Memory B cell (primary cell): ENCODE results near the gene TTLL1.
"Not testable (repeated sequence)": the region's sequence is repeated elsewhere in the genome, so short reads cannot be mapped to it uniquely, and the experiment has no call there.

Experiments
- ATAC-seq: fragments of 150-1000 bp; cut with Tn5 transposase; 2 replicates; pipeline ENCODE4 v1.10.0; 2021; ENCODE audit warnings: low read depth, mild to moderate bottlenecking, moderate library complexity
- DNase-seq, 2 donors: peaks; one replicate each; pipeline ENCODE4 v3.0.0; 2022; ENCODE audit warnings: low spot score in 2 of 2
- H3K27ac Mint-ChIP-seq: one replicate; pipeline ENCODE4 v1.8.0; 2022; ENCODE audit warnings: mild to moderate bottlenecking, moderate library complexity, mixed read lengths
- H3K27me3 Mint-ChIP-seq: one replicate; pipeline ENCODE4 v1.8.0; 2022; ENCODE audit warnings: mixed read lengths
- H3K36me3 Mint-ChIP-seq: one replicate; pipeline ENCODE4 v1.8.0; 2022; ENCODE audit warnings: mild to moderate bottlenecking, mixed read lengths
- H3K4me1 Mint-ChIP-seq: one replicate; pipeline ENCODE4 v1.8.0; 2022; ENCODE audit warnings: mixed read lengths
- H3K4me3 Mint-ChIP-seq: one replicate; pipeline ENCODE4 v1.8.0; 2022; ENCODE audit warnings: mild to moderate bottlenecking, moderate library complexity, mixed read lengths
- H3K9me3 Mint-ChIP-seq: one replicate; pipeline ENCODE4 v1.8.0; 2022; ENCODE audit warnings: mixed read lengths

The TTLL1 gene

GRCh38 chr22:43118953-43119458 lies 29.8 kb upstream of the TTLL1 start:
- Mint-ChIP-seq H3K36me3 (no peaks in the 10 kb centered on the region), H3K4me1 (peaks cover 44% of the 10 kb centered on the region), H3K27me3 (peaks cover 17% of the 10 kb centered on the region), H3K27ac (no peak overlapping the region), H3K4me3 (peak overlapping the region; percentile 59), H3K9me3 (no peaks in the 10 kb centered on the region)
- DNase-seq (peak; percentile 43 to 46), ATAC-seq (peak; percentile 64)

- Mint-ChIP-seq H3K4me1 (peaks cover 44% of the 10 kb centered on the region), H3K27ac (no peak overlapping the region), H3K36me3 (no peaks in the 10 kb centered on the region)
Observed at GRCh38 chr22:43118024-43118849, 29.0 kb upstream of the TTLL1 start.

GRCh38 chr22:43116932-43117331 lies 27.7 kb upstream of the TTLL1 start:
- Mint-ChIP-seq H3K4me3 (no peak overlapping the region), H3K36me3 (no peaks in the 10 kb centered on the region), H3K9me3 (no peaks in the 10 kb centered on the region), H3K27ac (no peak overlapping the region), H3K27me3 (peaks cover 26% of the 10 kb centered on the region), H3K4me1 (peaks cover 36% of the 10 kb centered on the region)
- DNase-seq (no peak), ATAC-seq (no peak)

More at GRCh38 chr22:43118024-43118849, 29.0 kb upstream of the TTLL1 start:
- DNase-seq (no peak), ATAC-seq (no peak)
- no peaks in the 10 kb centered on the region for H3K9me3 Mint-ChIP-seq
- peak overlapping the region; percentile 59 for H3K4me3 Mint-ChIP-seq
- peaks cover 22% of the 10 kb centered on the region for H3K27me3 Mint-ChIP-seq

GRCh38 chr22:43114958-43115357 lies 25.8 kb upstream of the TTLL1 start:
- Mint-ChIP-seq H3K4me1 (peaks cover 32% of the 10 kb centered on the region), H3K27ac (no peak overlapping the region), H3K36me3 (no peaks in the 10 kb centered on the region), H3K27me3 (peaks cover 25% of the 10 kb centered on the region), H3K9me3 (no peaks in the 10 kb centered on the region), H3K4me3 (no peak overlapping the region)
- ATAC-seq (no peak), DNase-seq (no peak)

GRCh38 chr22:43113526-43114251 lies 24.5 kb upstream of the TTLL1 start:
- DNase-seq: no peak
- H3K27me3 Mint-ChIP-seq: peaks cover 25% of the 10 kb centered on the region
- ATAC-seq: no peak
- H3K4me3 Mint-ChIP-seq: no peak overlapping the region
- no peaks in the 10 kb centered on the region for H3K9me3 Mint-ChIP-seq
- H3K4me1 Mint-ChIP-seq: peaks cover 25% of the 10 kb centered on the region
- no peak overlapping the region for H3K27ac Mint-ChIP-seq
- no peaks in the 10 kb centered on the region for H3K36me3 Mint-ChIP-seq

- Mint-ChIP-seq H3K36me3 (no peaks in the 10 kb centered on the region), H3K4me1 (peaks cover 19% of the 10 kb centered on the region), H3K4me3 (peak overlapping the region; percentile 67), H3K27ac (no peak overlapping the region), H3K27me3 (peaks cover 26% of the 10 kb centered on the region), H3K9me3 (no peaks in the 10 kb centered on the region)
- peak; percentile 65 for ATAC-seq
- peak in 1 of 2 donors; percentile 54 for DNase-seq
Observed at GRCh38 chr22:43110927-43111623, 21.9 kb upstream of the TTLL1 start.

- H3K9me3 Mint-ChIP-seq: no peaks in the 10 kb centered on the region
- H3K27ac Mint-ChIP-seq: no peak within 1 kb of the TSS
- H3K4me3 Mint-ChIP-seq: peak within 1 kb of the TSS; percentile 67
- ATAC-seq (peak; percentile 67), DNase-seq (no peak)
- H3K27me3 Mint-ChIP-seq: peaks cover 26% of the 10 kb centered on the region
- peaks cover 14% of the 10 kb centered on the region for H3K4me1 Mint-ChIP-seq
- H3K36me3 Mint-ChIP-seq: no peaks in the 10 kb centered on the region
Observed at GRCh38 chr22:43110444-43110926, 21.3 kb upstream of the TTLL1 start, which contains the start of gene BIK. BIK (plus strand) TSS chr22:43110750; CDS start chr22:43124023, 13,273 bp downstream.

- H3K36me3 Mint-ChIP-seq: no peaks in the 10 kb centered on the region
- peak overlapping the region; percentile 64 for H3K4me3 Mint-ChIP-seq
- no peak for ATAC-seq
- peaks cover 25% of the 10 kb centered on the region for H3K27me3 Mint-ChIP-seq
- no peaks in the 10 kb centered on the region for H3K9me3 Mint-ChIP-seq
- H3K4me1 Mint-ChIP-seq: peaks cover 11% of the 10 kb centered on the region
- DNase-seq: no peak
- no peak overlapping the region for H3K27ac Mint-ChIP-seq
Observed at GRCh38 chr22:43109921-43110443, 20.8 kb upstream of the TTLL1 start.

GRCh38 chr22:43109511-43109910 lies 20.3 kb upstream of the TTLL1 start:
- no peaks in the 10 kb centered on the region for H3K9me3 Mint-ChIP-seq
- ATAC-seq (no peak), DNase-seq (no peak)
- peaks cover 23% of the 10 kb centered on the region for H3K27me3 Mint-ChIP-seq
- no peak overlapping the region for H3K27ac Mint-ChIP-seq
- no peaks in the 10 kb centered on the region for H3K36me3 Mint-ChIP-seq
- H3K4me1 Mint-ChIP-seq: peaks cover 8% of the 10 kb centered on the region
- peak overlapping the region; percentile 54 for H3K4me3 Mint-ChIP-seq

- H3K9me3 Mint-ChIP-seq: no peaks in the 10 kb centered on the region
- DNase-seq: no peak
- no peak overlapping the region for H3K27ac Mint-ChIP-seq
- ATAC-seq: no peak
- H3K36me3 Mint-ChIP-seq: no peaks in the 10 kb centered on the region
- H3K4me1 Mint-ChIP-seq: peaks cover 3% of the 10 kb centered on the region
- H3K4me3 Mint-ChIP-seq: no peak overlapping the region
- H3K27me3 Mint-ChIP-seq: peaks cover 11% of the 10 kb centered on the region
Observed at GRCh38 chr22:43106302-43106701, 17.1 kb upstream of the TTLL1 start.

- ATAC-seq, H3K27me3 Mint-ChIP-seq, H3K36me3 Mint-ChIP-seq, DNase-seq, H3K4me1 Mint-ChIP-seq, H3K9me3 Mint-ChIP-seq, H3K27ac Mint-ChIP-seq, H3K4me3 Mint-ChIP-seq: not testable (repeated sequence)
Observed at GRCh38 chr22:43104950-43105349, 15.8 kb upstream of the TTLL1 start.

- H3K27ac Mint-ChIP-seq, ATAC-seq, H3K9me3 Mint-ChIP-seq, H3K4me3 Mint-ChIP-seq, H3K36me3 Mint-ChIP-seq, H3K27me3 Mint-ChIP-seq, H3K4me1 Mint-ChIP-seq, DNase-seq: not testable (repeated sequence)
Observed at GRCh38 chr22:43104056-43104625, 14.9 kb upstream of the TTLL1 start.

- Mint-ChIP-seq H3K4me1 (no peaks in the 10 kb centered on the region), H3K27me3 (peaks cover 3% of the 10 kb centered on the region), H3K9me3 (peaks cover 1% of the 10 kb centered on the region), H3K4me3 (no peak overlapping the region), H3K36me3 (no peaks in the 10 kb centered on the region), H3K27ac (no peak overlapping the region)
- DNase-seq (no peak), ATAC-seq (no peak)
Observed at GRCh38 chr22:43101306-43101705, 12.1 kb upstream of the TTLL1 start.
